Left forelimb (tissue), 1 donor: ENCODE measurements around the gene LOXL4.

ENCODE experiments used
- DNase-seq: peaks from one replicate; pipeline ENCODE4 v3.0.0-alpha.2; 2018; ENCODE audit warnings: low spot score

LOXL4 gene

DNA sequence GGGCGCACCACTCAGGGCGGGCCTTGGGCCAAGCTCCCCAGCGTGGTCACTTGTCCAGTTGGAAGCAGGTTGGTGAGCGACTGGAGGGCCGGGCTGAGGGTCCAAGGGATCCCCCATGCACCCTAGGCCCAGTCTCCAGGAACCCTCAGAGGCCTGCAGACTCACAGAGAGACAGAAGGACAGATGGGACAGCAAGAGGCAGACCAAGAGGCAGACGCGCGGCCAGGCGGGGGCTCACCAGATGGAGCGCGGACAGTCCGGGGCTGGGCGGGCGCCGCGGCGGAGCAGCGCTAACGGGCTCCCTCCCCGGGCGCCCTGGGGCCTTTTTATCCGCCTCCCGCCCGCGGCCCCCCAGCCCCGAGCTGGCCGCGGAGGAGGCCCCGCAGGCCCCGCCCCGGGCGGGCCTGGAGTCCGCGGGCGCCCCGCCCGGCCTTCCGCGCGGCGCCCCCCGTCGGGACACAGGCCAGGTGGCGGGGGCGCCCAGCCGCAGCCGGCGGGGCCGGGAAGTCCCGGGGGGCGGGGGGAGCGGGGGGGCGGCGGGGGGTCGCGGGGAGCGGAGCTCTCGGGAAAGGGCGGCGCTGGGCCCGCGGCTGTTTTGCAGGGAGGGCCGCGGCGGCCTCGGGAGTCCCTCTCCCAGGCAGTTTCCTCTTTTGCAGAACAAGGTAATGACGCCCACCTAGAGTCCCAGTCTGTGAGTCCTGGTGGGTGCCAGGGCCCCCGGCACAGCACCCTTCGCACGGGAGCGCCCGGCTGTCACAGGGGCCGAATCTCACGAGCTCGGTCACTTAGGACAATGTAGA is at the start of gene LOXL4:
Gene LOXL4, minus strand, starts transcription at position 301 of the 800 bp plus-strand sequence. CDS start 5,175 bp downstream, outside the sequence.
- DNase-seq = peak; percentile 75

DNA sequence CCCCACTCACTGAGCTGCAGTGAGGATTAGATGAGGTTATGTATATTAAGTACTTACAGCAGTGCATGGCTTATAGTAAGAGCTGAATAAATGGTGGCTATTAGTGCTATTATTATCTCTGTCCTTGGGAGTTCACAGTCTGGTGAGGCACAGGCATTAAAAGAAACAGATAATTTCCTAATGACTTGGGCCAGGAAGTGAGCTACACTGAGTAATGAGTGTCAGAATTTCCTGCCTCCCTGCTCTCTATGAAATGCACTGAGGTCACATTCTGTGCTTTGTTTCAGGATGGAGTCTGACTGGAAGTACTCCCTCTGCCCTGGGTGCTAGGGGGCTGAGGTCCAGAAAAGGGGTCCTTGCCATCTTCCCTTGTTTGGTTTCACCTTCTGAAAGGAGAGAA is 48.7 kb upstream of the LOXL4 start:
- no peak for DNase-seq

DNA sequence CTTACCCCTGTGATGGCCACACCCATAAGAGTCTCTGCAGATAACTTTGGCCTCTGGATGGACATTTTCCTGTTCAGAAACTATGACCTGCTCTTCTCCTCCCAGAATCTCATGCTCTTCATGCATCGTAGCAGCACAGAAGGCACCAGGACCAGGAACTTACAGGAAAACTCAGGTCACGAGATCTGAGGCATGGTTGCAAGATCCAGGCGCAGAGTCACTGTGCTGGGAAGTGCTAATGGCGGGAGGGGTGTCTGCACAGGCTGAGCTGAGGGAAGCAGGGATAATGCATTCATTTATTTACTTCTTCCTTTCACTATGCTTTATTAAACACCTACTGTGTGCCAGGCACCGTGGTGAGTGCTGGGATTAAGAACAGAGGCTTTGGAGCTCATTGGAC is 48.2 kb upstream of the LOXL4 start:
- DNase-seq = no peak

DNA sequence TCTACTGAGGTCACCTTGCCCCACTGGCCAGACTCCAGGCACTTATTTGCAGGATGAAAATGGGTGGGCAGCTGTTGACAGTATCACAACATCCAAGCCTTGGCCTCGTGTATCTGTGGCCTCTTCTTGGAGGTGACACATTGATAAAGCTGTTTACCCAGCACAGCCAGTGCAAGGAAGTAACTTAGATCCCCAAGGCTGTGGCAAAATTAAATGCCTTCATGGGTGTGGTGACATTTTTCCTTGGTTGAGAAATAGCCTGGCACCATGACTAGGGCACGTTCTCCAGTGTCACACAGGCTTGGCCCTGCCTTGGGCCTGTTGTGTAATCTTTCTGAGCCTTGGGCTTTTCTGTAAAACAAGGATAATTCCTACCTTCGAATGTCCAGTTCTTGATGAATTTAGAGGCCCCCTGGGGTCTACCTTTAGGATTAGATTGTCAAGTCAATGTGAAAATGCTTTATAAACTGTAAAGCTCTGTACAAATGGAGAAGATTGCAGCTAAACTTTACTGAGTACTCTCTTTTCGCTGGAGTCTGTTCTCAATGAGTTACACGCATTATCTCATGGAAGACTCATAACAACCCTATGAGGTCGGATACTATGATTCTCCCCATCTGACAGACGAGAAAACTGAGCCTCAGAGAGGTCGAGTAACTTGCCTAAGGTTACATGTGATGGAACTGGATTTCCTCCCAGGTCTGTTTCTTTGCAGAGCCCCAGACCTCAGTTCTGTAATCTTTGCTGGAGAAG is 46.7 kb upstream of the LOXL4 start:
- DNase-seq = no peak

DNA sequence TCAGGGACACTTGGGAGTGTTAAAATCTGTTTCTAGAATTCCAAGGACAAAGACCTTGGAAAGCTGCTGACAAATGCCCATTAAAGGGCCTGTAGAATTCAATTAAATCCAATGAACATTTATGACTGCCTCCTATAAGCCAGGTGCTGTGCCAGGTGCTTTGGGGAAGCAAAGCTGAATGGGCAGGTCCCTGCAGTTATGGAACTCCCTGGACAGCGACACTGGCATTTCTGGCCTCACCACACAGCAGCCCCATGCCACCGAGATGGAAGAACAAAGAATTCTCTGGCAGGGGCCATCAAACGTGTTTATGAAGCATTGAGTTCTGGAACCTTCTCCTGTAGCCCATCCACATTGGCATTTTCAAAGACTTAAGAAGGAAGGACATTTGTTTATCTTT is 45.6 kb upstream of the LOXL4 start:
- DNase-seq = no peak

DNA sequence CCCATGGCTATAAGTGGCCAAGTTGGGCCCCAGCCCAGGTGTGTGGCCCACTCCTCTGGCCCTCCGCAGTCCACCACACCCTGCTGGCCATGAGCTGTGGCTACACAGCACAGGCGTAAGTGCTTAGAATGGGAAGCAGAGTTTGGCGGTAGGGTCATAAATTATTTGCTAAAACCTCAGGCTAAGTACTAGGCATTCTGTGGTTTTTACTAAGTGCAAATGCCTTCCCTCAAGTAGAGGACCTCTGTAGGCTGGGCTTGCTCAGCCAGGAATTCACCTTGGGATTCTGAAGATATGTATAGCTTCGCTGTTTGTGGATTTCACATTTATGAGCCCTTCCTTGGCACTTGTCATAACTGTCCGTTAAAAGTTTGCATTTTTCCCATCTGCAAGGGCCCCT is 44.8 kb upstream of the LOXL4 start:
- no peak for DNase-seq

DNA sequence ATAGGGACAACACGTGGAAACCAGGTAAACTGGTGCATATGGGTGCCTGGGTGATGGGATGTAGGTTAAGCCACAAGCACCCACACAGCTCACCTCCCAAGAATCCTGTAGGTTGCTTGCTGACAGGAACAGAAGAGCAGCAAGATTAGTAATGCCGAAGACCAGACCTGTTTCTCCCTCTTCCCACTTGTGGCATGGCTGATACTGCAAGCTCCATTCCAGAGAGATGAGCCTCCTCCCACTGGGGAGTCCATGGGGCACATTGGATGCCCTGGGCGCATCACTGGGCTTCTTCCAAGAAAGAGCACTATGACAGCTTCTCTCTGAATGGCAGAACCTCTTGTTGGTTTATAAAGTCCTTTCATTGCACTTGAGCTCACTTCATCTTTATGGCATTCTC is 44.4 kb upstream of the LOXL4 start:
- DNase-seq = no peak

DNA sequence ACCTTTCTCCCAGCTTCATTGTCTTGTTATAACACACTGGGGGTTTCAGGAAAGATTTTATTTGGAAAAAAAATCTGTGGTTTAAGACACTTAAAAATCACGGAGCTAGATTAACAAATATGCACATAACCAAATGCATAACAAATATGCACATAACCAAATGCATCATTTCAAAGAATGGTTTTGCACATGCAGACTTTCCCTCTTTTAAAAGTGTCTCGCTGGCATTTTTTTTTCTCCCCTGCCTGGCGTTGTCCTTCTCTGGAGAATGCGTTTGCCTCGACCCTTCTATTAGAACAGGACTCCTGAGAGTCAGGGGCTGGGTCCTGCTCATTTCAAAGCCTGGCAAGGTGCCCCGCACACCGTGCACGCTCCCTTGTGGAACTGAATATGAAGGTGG is 42.7 kb upstream of the LOXL4 start:
- DNase-seq = no peak

DNA sequence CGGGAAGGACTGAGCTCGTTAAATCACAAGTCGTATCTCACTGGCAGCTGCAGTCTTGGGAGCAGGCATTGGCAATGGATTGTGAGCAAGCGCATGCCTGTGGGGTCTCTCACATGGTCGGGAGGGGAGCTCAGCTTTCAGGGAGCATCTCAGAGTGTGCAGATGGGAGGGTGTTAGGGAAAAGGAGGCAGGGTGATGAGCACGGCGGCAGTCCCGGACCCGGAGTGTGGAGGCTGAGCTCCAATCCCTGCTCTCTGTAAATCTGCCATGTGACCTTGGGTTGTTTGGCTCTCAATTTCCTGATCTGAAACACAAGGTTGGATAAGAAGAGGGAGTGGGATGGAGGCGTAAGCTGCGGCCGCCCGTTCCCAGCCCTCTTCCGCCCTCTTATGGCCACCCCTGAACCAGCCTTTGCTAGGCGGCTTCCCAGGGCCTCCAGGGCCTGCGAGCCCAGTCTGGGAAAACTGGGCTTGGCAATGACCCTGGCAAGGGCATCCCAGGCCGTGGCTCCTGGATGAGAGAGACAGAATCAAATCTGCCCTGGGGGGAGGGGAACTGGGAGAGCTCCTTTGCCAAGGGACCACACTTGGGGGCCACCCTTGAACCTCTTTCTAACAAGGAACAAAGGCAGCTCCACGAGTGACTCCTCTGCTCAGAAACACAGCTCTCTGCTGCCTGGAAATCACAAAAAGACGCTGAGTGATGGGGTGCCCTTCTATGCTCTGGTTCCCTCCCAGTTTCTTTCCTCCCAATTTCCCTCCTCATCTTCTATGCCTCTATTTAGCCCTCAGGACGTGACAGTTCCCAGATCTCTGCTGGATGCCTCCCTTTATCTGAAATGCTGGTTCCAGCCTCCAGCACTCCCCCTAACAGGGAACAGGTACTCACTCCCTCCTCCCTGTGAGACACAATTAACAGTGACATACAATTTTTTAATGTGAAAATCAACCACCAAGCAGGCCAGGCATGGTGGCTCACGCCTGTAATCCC is 41.7 kb upstream of the LOXL4 start:
- peak; percentile 85 for DNase-seq

DNA sequence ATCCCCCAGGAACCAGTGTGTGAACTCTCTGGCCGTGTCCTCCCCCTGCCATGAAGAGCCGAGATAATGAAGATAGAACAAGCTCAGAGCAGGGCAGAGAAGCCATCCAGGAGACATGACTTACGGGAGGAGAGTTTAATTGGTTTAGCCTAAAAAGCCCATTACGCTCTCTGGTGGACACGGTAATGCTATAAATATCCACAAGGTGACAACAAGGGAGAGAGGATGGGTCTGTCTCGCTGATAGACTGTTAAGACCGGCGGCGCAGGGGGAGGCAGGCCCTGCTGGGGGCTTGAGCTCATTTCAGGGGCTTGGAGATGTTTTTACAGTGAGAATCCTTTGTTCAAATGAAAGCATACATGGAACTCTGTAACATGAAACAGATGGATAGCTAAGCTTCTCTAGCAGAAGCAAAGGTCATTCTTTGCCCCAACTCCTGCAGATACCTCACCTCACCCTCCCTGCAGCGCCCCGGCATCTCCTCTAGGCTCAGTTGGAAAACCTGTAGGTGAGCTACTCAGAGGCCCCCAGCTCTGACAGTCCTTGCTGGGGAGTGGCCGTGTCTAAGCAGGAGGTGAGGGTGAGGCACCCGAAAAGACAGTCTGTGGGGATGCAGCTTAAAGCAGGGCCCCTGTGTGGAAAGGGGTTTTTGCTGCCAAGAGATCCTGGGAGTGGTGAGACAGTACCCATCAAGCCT is 40.8 kb upstream of the LOXL4 start:
- no peak for DNase-seq

DNA sequence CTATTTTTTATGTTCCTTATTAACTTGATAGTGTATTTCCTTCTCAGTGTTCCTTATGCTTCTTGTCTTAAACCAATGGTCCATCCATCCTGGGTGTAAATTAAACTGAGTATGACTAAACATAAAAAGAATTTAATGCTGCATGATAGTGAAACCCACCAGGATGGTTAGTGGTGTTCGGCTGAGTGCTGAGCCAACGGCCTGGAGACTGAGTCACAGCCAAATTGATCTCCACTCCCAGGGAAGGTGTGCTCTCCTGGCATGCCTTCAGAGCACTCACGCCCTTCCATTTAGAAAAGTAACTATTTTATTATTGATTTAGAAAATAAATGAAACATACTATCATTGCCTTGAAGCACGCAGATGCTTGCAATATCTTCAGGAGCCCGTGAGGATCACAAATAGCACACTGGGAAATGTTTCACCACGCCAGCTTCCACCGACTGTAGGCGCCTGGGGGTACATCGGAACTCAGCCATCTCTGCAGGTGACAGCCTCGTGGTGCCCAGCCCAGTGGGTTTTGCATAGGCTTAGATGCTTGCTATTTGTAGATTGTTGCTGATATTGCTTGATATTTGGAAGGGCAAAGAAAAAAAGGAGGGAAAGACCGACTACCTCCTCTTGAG is 40.0 kb upstream of the LOXL4 start:
- no peak for DNase-seq

DNA sequence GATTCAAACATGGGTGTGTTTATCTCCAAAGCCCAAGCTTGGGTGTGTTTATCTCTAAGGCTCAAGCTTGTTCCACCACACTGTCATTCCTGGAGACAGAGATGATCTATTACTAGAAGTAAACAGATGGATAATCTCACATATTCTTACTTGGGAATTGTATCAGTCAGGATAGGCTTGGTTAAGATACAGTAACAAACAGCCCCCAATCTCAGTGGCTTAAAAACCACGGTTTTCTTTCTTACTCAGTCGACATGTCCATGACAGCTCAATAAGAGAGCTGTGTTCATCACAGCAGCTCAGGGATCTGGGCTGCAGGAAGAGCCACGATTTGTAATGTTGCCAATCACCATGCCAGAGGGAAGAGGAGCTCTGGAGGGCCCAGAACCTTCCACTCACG is 38.5 kb upstream of the LOXL4 start:
- no peak for DNase-seq

DNA sequence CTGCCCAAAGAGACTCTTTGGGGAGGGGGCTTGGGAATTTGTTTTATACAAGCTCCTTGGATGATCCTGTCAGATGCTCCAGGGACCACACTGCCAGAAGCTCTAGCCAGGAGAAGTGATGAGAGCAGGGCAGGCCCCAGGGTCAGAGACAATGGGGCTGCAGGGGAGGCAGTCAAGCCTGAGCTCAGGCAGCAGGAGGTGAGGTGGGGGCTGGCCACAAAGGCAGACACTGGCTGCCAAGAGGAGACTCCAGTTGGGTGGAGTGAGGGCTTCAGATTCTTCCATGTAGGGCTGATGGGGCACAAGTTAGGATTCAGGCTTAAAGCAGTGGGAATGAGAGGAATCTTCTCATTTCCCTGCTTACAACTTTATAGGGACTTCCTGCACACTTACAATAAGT is 35.6 kb upstream of the LOXL4 start:
- DNase-seq = no peak

DNA sequence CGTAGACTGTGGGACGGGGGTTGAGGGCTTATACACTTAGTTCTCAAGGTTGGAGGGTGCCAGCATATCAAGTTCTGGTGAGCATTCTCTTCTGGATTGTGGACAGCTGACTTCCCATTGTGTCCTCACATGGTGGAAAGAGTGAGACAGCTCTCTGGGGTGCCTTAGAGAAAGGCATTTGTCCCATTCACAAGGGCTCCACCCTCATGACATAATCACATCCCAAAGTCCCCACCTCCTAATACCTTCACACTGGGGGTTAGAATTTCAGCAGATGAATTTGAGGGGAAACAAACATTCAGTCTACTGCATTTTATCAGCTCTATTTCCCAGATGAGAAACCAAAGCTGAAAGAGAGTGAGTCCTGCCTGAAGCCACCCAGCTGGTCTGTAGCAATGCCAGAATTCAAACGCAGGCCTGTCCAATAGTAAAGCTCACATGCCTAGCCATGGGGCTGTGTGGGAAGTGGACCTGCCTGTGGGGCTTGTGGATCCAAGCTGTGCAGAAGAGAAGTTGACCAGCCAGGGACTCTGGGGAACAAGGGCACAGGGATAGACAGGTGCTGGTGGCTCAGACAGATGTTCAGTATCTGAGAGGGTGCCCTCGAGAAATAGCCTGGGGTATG is 34.9 kb upstream of the LOXL4 start:
- no peak for DNase-seq

DNA sequence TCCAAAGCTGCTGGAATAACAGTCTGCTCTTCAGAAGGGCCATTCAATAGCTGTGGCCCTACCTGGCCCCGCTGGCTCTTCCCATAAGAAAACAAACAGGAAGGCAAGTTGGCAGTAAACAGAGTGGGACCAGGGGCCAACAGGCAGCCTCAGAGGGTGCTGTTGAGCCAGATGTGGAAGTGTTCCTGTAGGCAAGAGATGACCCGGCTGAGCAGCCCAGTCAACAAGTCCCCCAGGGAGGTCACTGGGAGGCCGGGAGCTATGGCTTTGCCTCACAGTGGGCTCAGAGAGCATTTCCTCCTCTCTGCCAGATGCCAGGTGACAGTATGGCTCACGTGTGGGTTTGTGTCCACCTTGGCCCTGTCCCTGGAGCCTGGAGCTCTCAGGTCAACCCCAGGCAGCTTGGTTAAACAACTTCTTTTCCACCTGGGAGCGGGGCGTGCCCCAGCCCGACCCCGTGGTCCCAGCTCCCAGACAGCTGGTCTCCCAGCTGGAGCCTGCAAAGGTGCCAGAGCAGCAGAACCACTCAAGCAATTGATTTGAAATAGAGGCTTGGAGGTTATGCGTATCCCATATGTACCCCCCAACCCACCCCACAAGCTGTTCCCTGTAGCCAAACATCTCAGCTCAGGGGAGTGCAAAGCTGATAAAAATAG is 33.8 kb upstream of the LOXL4 start:
- DNase-seq = no peak

DNA sequence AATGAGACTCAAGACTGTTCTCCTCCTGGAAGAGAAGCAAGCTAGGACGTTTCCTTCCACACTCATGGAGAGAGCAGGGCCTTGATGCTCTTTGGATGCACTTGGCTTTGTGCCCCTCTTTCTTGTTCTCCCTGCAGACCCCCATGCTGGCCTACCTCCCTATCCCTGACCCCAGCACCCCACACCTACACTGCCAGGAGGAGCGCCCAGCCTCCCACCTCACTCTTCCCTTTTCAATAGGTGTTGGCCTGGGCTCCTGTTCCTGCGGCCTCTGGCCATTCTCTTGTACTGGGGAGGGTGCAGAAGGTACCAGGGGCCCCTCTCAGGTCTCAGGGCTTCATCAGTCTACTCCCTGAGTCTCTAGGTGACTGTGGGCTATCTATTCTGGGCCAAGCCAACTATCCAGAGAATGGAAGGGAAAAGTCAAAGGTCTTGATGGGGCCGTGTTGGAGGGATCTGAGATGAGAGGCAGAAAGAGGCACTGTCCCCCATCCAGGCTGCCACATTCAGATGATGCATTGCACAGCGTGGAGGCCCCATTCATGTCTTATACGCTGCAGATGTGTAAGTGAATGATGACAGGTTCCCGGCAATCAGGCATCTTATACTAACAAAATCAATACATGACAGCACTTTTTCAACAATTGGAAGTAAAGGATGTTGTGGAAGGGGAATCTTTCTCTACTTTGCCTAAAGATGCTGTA is 32.7 kb upstream of the LOXL4 start:
- DNase-seq = no peak

DNA sequence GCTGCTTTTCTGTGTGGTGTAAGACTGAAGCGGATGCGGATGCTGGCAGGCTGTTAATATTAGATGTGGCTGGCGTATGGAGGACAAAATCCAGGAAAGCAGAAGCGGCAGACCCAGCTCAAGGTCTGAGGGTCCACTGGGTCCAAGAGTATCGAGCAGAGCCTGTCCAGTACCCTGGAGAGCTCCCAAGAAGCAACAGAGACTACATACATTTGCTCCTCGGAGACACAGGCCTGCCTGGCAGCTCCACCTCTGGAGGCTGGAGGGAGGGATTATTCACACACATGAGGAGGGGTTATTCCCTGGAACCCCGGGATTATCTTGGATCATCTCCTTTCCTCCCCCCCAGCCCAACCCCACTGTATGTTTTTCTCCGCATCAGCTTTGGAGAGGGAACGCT is 31.3 kb upstream of the LOXL4 start:
- no peak for DNase-seq

DNA sequence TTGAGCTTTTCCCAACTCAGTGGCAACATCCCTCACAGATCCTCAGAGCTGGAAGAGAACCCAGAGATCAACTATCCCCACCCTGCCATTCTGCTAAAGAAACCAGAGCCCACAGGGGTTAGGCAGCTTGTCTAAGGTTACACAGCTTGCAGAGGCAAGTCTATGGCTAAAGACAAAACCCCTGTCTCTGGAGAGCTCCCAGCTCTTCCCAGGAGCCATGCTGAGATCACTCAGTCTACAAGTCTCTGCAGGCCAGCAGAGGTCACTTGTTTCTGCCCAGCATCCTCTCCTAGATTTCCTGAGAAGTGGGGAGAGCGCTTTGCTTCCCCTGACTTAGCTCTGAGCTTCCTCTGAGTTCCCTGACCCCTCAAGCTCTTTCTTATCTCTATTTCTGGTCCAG is 28.5 kb upstream of the LOXL4 start:
- DNase-seq = no peak

DNA sequence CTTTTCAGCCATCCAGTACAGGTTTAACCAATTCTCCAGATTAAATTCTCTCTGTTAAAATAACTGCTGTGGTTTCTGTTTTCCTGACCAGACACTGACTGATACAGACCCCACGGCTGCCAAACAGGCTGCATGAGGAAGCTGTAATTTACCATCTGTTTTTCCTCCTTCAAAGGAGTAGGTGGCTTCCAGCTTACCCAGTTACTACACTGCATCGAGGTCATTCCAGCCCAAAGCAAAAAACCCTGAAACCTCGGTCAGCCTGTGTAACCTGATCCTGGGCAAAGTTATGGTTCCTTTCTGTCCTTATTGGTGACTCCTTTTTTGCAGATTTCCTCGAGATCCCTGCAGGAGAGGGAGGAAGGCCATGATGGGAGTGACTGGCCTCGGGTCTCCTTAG is 27.9 kb upstream of the LOXL4 start:
- DNase-seq = no peak

DNA sequence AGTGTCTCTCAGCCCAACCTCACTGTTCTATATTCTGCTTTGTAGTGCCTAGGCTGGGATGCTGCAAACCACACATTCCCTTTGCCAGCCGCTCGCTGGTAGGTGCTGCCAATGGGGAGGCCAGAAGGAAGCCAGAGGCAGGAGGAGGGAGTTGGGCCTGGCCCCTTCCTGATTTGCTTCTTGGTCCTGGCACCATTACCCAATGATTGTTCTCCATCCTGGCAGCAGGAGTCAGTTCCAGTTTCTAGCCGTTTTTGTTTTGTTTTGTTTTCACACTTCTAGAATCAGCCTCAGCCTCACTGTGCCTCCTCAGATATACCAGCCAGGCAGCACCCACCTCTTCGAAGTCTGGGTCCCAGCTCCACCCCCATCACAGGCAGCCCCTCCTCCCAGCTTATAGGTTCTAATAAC is 27.4 kb upstream of the LOXL4 start:
- no peak for DNase-seq
